MM.1S (cell line): ENCODE data around the gene OPRL1.

Experiments
- DNase-seq: peaks from one replicate; pipeline ENCODE4 v3.0.0-alpha.2; 2015
- H2AFZ ChIP-seq: fragments of 300-600 bp; sonication (generic); 2 replicates; pipeline ENCODE4 v1.6.0; 2016; ENCODE audit warnings: antibody characterized with exemption, low read length
- H3F3A ChIP-seq: fragments of 300-600 bp; sonication (generic); 2 replicates; pipeline ENCODE4 v1.6.1; 2016; ENCODE audit warnings: mild to moderate bottlenecking, antibody characterized with exemption, low read length, moderate library complexity, mixed read lengths; ENCODE audit not compliant: insufficient read depth
- H3K27ac ChIP-seq: fragments of 300-600 bp; sonication (generic); 2 replicates; pipeline ENCODE4 v1.5.1; 2016; ENCODE audit warnings: mild to moderate bottlenecking, low read length
- H3K27me3 ChIP-seq: fragments of 300-600 bp; sonication (generic); replicated peaks from 2 replicates; pipeline ENCODE4 v1.6.0; 2016; ENCODE audit warnings: low read length; ENCODE audit not compliant: insufficient read depth
- H3K36me3 ChIP-seq: fragments of 300-600 bp; sonication (generic); replicated peaks from 2 replicates; pipeline ENCODE4 v1.6.1; 2016; ENCODE audit warnings: mild to moderate bottlenecking, low read length, mixed read lengths; ENCODE audit not compliant: insufficient read depth
- H3K4me1 ChIP-seq: fragments of 300-600 bp; sonication (generic); 2 replicates; pipeline ENCODE4 v1.6.1; 2016; ENCODE audit warnings: low read length, mixed read lengths
- H3K4me2 ChIP-seq: fragments of 300-600 bp; sonication (generic); 2 replicates; pipeline ENCODE4 v1.6.0; 2016; ENCODE audit warnings: low read depth, low read length
- H3K4me3 ChIP-seq: fragments of 300-600 bp; sonication (generic); 2 replicates; pipeline ENCODE4 v1.5.1; 2016; ENCODE audit warnings: low read length, mixed read lengths
- H3K79me2 ChIP-seq: fragments of 300-600 bp; sonication (generic); 2 replicates; pipeline ENCODE4 v1.6.1; 2016; ENCODE audit warnings: mixed run types, low read length, mixed read lengths
- H3K9ac ChIP-seq: fragments of 300-600 bp; sonication (generic); 2 replicates; pipeline ENCODE4 v1.6.1; 2016; ENCODE audit warnings: low read length, mixed read lengths
- H3K9me2 ChIP-seq: fragments of 300-600 bp; sonication (generic); replicated peaks from 2 replicates; pipeline ENCODE4 v1.6.1; 2016; ENCODE audit warnings: mild to moderate bottlenecking, low read length, mixed read lengths; ENCODE audit not compliant: insufficient read depth
- H3K9me3 ChIP-seq: fragments of 300-600 bp; sonication (generic); replicated peaks from 2 replicates; pipeline ENCODE4 v1.6.1; 2016; ENCODE audit warnings: mild to moderate bottlenecking, low read length, mixed read lengths; ENCODE audit not compliant: insufficient read depth
- H4K20me1 ChIP-seq: fragments of 300-600 bp; sonication (generic); 2 replicates; pipeline ENCODE4 v1.6.1; 2016; ENCODE audit warnings: mild to moderate bottlenecking, low read length, moderate library complexity, mixed read lengths; ENCODE audit not compliant: insufficient read depth
- CTCF ChIP-seq: fragments of 300-600 bp; sonication (generic); IDR thresholded peaks from 2 replicates; pipeline ENCODE4 v1.5.1; 2016; ENCODE audit warnings: antibody characterized with exemption, low read length, mixed read lengths
- EZH2 ChIP-seq: fragments of 300-600 bp; sonication (generic); optimal IDR thresholded peaks from 2 replicates; pipeline ENCODE3; 2017; ENCODE audit warnings: low read depth, mild to moderate bottlenecking, antibody characterized with exemption, low read length, mixed read lengths
- EZH2phosphoT487 ChIP-seq: fragments of 300-600 bp; sonication (generic); IDR thresholded peaks from 2 replicates; pipeline ENCODE4 v1.6.1; 2018; ENCODE audit warnings: antibody characterized with exemption, low read length

Gene OPRL1

GRCh38 chr20:64146301-64146935 lies 66.5 kb downstream of the OPRL1 start:
- Histone ChIP-seq H3K27ac (no peak overlapping the region), H3K4me1 (no peaks in the 10 kb centered on the region), H3K27me3 (peaks cover 70% of the 10 kb centered on the region), H3K79me2 (no peaks in the 10 kb centered on the region), H3K36me3 (no peaks in the 10 kb centered on the region), H4K20me1 (no peaks in the 10 kb centered on the region), H3K4me2 (no peak overlapping the region), H2AFZ (no peak overlapping the region), H3F3A (no peaks in the 10 kb centered on the region), H3K9me3 (no peaks in the 10 kb centered on the region), H3K9ac (no peak overlapping the region), H3K9me2 (no peaks in the 10 kb centered on the region), H3K4me3 (no peak overlapping the region)
- no peak for DNase-seq
- TF ChIP-seq CTCF: no peak
- no peak for TF ChIP-seq EZH2phosphoT487
- no peak for TF ChIP-seq EZH2

GRCh38 chr20:64146936-64147477 lies 67.1 kb downstream of the OPRL1 start:
- H3K4me1 ChIP-seq: no peaks in the 10 kb centered on the region
- no peaks in the 10 kb centered on the region for H4K20me1 ChIP-seq
- H3K4me3 ChIP-seq: no peak overlapping the region
- H3K27me3 ChIP-seq: peaks cover 71% of the 10 kb centered on the region
- no peaks in the 10 kb centered on the region for H3K9me2 ChIP-seq
- no peaks in the 10 kb centered on the region for H3K36me3 ChIP-seq
- no peak overlapping the region for H3K27ac ChIP-seq
- no peak overlapping the region for H2AFZ ChIP-seq
- H3K9ac ChIP-seq: no peak overlapping the region
- H3K4me2 ChIP-seq: no peak overlapping the region
- no peaks in the 10 kb centered on the region for H3F3A ChIP-seq
- H3K79me2 ChIP-seq: no peaks in the 10 kb centered on the region
- no peaks in the 10 kb centered on the region for H3K9me3 ChIP-seq
- TF ChIP-seq CTCF (no peak), EZH2phosphoT487 (no peak), EZH2 (no peak)
- no peak for DNase-seq

GRCh38 chr20:64148581-64148980 lies 68.7 kb downstream of the OPRL1 start:
- H3K9me3 ChIP-seq: no peaks in the 10 kb centered on the region
- H3F3A ChIP-seq: no peaks in the 10 kb centered on the region
- no peak overlapping the region for H3K9ac ChIP-seq
- TF ChIP-seq EZH2 (no peak), EZH2phosphoT487 (no peak), CTCF (no peak)
- H3K36me3 ChIP-seq: no peaks in the 10 kb centered on the region
- no peak for DNase-seq
- H2AFZ ChIP-seq: no peak overlapping the region
- no peaks in the 10 kb centered on the region for H3K79me2 ChIP-seq
- no peak overlapping the region for H3K27ac ChIP-seq
- H4K20me1 ChIP-seq: no peaks in the 10 kb centered on the region
- no peaks in the 10 kb centered on the region for H3K9me2 ChIP-seq
- H3K4me2 ChIP-seq: no peak overlapping the region
- H3K4me3 ChIP-seq: no peak overlapping the region
- H3K27me3 ChIP-seq: peaks cover 70% of the 10 kb centered on the region
- no peaks in the 10 kb centered on the region for H3K4me1 ChIP-seq
